ENCODE data around the gene MCF2.
"Not testable (repeated sequence)": the region's sequence is repeated elsewhere in the genome, so short reads cannot be mapped to it uniquely, and the experiment has no call there.

The MCF2 gene, protein sequence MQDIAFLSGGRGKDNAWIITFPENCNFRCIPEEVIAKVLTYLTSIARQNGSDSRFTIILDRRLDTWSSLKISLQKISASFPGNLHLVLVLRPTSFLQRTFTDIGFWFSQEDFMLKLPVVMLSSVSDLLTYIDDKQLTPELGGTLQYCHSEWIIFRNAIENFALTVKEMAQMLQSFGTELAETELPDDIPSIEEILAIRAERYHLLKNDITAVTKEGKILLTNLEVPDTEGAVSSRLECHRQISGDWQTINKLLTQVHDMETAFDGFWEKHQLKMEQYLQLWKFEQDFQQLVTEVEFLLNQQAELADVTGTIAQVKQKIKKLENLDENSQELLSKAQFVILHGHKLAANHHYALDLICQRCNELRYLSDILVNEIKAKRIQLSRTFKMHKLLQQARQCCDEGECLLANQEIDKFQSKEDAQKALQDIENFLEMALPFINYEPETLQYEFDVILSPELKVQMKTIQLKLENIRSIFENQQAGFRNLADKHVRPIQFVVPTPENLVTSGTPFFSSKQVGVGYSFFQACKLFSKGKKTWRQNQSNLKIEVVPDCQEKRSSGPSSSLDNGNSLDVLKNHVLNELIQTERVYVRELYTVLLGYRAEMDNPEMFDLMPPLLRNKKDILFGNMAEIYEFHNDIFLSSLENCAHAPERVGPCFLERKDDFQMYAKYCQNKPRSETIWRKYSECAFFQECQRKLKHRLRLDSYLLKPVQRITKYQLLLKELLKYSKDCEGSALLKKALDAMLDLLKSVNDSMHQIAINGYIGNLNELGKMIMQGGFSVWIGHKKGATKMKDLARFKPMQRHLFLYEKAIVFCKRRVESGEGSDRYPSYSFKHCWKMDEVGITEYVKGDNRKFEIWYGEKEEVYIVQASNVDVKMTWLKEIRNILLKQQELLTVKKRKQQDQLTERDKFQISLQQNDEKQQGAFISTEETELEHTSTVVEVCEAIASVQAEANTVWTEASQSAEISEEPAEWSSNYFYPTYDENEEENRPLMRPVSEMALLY

GRCh38 chrX:139708067-139708466 lies at the start of gene MCF2:
Gene MCF2 (minus strand): TSS chrX:139708167. CDS start chrX:139651744, 56,423 bp downstream.
- no peak for DNase-seq

DNA sequence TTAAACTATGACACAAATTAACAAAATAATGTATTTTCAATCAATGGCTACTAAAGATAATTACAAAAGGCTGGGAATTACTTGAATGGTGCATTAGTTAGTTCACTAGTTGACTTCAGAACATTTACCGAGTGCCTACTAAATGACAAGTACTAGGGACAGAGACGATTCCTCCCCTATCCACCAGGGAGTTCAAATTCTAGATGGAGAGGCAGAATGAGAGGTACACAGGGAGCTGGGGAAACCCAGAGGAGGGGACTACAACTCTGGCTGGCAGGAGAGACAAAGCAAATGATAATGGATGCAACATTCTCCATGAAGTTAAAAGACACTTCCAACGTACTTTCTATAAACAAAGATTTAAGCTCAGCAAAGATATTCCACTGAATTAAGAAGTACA lies 43.1 kb upstream of the MCF2 start:
- no peak for DNase-seq

DNA sequence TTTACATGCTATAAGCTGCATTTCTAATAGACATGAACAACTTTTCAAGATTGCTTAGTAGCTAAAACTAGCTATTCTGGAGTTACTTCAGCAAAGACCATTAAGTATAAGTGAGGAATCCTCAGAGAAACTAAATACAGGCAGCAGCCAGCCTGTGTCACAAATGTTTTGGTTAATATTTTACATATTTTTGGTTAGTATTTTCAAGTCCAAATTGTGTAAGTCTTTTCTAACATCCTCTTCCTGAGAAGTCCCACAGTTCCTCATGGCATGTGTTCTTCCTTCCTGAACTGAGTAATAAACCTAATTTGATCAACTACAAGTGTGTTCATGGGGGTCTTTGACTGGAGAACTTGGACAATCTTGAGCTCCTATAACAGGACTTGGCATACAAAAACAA lies 42.4 kb upstream of the MCF2 start:
- DNase-seq = no peak

DNA sequence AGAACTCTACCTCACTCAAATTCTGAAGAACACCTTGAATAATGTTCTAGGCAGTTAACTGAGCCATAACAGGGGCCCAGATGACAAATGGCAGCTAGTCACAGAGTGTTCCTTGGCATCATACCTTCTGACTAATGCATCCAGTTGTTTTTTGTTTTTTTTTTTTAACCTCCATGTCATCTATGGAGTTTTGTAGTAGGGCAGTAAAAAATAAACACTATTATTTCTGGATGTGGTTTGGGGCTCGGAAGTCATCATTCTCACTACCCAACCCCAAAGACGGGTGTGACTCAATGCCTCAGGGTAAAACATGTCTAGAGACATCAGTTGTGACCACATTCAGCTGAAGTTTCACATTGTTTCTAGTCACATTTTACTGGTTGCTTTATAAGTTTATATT lies 31.2 kb upstream of the MCF2 start:
- DNase-seq = no peak

GRCh38 chrX:139738581-139738980 lies 30.6 kb upstream of the MCF2 start:
- DNase-seq = no peak

- no peak for DNase-seq
Observed at GRCh38 chrX:139736151-139736550, 28.2 kb upstream of the MCF2 start.

DNA sequence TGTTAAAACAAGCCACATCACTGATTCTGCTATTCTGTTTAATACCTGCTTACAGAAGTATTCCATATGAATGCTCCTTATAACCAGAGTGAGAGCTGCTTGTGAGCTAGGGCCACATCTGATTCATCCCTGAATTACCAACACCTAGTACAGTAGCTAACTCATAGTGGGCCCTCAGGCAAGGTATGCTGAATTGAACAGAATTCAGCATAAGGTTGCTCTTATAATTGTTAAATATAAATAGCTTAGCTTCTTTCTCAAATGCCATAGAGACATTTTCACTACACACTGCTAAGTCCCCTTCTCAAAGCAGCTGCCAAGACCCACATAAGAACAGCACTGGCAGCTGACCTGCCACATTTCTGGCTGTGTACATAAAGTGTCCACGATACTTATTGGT lies 27.0 kb upstream of the MCF2 start:
- no peak for DNase-seq

DNA sequence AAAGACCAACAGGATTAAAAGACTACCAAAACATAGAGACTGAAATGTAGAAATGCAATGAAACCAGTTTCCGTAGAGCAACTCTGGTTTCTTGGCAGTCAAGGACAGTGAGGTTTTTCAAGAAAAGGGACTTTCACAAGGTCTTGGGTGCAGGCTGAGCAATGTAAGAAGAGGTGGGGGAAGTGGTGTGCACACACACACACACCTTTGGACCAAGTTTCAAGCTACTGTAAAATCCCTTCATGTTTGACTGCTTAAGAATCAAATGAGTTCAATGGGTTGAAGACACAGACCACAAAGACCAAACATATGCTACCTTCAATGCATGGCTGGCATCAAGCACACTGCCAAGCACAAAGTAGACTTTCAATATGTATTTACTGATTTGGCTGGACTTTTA lies 17.8 kb upstream of the MCF2 start:
- no peak for DNase-seq

- no peak for DNase-seq
Observed at GRCh38 chrX:139724626-139725025, 16.7 kb upstream of the MCF2 start.

GRCh38 chrX:139720979-139721378 lies 13.0 kb upstream of the MCF2 start:
- no peak for DNase-seq

- no peak for DNase-seq
Observed at GRCh38 chrX:139720136-139720535, 12.2 kb upstream of the MCF2 start.

DNA sequence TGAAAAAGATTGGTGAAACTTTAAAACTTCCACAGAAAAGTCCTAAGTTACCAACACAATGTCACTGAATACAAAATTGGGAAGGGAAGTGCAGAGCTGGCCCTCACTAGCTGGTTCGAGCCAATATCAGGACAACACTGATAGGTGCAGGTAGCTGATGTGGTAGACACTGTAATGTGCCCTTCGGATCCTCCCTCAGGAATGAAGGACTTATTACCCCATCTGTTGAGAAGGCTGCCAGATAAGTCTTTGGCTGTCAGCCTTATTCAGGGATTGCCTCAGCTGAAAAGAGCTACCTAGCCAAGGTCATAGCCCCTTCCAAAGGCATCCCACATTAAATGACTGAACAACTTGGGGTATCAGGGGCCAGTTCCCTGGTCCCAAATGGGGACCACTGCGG lies 5.3 kb downstream of the MCF2 start:
- DNase-seq = no peak

GRCh38 chrX:139692908-139693307 lies 15.1 kb downstream of the MCF2 start:
- DNase-seq = no peak

GRCh38 chrX:139692506-139692849 lies 15.5 kb downstream of the MCF2 start:
- no peak for DNase-seq

DNA sequence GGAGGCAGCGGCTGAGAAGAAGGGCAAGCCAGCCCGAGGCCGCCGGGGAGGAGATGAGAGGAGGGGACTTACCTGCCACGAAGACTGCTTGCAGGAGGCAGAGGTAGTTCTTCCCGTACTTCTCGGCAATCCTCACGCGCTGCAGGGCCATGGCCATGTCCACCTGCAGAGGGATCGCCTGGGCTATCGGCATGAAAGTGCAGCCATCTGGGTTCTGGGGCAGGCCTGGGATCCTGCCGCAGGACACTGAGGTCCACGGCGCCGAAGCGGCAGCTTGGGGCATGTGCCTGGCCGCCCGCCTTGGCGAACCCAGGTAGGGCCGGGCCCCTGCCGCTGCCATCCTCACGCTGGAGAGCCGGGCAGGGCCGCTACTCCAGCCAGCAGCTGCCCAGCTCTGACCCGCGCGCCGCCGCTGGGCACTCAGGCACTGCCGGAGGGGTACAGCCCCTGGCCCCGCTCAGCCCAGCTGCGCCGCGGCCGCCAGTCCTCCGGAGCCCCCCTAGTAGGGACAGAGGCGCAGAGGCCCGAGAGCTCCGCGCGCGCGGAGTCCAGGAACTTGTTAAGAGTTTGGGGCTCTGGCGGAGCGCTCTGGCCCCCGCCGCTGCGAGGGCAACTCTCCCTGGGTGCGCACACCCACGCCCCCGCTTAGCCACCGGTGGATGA lies 16.0 kb downstream of the MCF2 start:
- DNase-seq = no peak

DNA sequence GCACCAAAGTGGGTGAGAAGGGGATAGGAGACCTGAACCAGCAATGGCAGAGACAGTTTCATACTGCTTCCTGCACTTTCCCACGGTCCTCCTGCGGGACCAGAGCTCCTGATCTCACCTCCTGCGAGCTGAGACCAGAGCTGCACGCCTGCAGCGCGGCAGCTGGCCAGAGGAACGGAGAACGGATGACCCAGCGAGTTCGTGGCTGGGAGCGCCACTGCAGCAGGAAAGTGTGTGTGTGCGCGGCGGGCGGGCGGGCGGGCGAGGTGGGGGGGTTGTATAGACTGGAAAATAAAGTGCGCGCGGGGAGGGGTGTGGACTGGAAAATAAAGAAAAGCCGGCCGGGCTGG lies 16.5 kb downstream of the MCF2 start:
- no peak for DNase-seq

DNA sequence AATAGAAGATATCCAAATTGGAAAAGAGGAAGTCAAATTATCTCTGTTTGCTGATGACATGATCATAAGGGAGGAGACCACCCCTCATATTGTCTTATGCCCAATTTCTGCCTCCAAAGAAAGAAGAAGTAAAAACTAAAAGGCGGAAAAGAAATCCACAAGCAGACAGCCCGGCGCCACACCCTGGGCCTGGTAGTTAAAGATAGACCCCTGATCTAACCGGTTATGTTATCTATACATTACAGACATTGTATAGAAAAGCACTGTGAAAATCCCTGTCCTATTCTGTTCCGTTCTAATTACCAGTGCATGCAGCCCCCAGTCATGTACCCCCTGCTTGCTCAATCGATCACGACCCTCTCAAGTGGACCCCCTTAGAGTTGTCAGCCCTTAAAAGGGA lies 22.8 kb downstream of the MCF2 start:
- DNase-seq = not testable (repeated sequence)

DNA sequence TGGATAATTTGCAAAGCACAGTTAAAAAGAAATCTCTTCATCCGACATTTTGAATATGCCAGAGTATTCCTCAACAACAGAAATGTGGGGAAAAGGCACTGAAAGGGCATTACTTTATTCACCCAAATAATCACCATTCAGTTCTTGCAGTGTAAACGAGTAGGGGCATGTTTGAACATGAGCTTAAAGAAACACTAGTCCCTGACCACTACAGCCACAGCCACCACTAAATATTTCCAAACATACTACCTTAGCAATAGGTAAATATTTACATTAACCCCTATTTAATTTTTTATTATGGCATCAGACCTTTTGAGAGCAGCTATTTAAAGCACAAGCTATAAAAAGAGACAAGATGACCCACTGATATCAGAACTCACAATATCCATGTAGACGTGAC lies 27.6 kb downstream of the MCF2 start:
- DNase-seq = no peak

GRCh38 chrX:139647597-139647996 lies 60.4 kb downstream of the MCF2 start:
- DNase-seq = no peak

DNA sequence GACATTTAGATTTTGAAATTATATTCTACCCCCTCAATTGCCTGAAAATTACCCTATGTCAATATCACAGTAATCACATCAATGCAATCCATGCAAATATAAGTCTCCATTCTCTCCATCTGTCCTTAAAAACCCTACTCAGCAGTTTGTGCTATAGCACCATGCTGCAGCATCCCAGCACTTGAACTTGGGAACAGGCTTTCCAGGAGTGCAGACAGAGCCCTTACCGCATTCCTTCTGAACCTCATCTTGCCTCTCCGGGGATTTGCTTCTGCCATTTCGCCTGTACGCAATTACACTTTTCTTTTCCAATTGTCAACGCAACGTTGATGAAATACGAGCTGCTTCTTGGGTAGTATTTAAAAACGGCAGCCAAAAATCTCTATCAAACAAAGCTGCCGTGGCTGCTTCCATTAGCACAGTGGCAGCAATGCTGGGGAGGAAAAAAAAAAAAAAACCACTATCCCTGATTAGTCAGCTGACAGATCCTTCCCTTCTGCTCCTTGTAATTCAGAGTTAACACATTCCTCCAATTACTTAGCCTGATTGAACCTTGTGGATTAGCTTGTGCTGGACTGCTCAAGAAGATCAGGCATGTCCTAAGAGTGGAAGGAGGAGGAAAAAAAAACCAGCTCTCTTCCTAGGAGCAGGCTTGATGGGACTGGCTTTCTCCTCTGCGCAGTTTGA lies 65.6 kb downstream of the MCF2 start:
- no peak for DNase-seq

GRCh38 chrX:139640259-139640658 lies 67.7 kb downstream of the MCF2 start:
- DNase-seq = no peak

DNA sequence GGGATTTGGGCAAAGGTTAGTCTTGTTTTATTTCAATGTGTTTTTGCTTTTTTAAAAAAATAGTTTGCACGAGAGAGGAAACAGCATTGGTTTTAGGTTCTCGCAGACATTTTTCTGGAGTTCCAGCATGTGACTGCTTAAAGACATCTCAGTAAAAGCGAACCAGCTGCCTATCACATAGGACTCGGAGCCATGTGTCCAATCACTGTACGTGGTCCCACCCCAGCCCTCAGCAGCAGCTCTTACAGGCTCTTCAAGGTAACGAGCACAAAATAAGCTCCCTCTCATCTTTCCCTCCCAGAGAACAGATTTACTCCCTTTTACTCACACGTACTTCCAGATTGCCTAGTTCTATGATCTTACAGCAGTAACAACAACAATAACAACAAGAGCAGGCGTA lies 68.7 kb downstream of the MCF2 start:
- no peak for DNase-seq

DNA sequence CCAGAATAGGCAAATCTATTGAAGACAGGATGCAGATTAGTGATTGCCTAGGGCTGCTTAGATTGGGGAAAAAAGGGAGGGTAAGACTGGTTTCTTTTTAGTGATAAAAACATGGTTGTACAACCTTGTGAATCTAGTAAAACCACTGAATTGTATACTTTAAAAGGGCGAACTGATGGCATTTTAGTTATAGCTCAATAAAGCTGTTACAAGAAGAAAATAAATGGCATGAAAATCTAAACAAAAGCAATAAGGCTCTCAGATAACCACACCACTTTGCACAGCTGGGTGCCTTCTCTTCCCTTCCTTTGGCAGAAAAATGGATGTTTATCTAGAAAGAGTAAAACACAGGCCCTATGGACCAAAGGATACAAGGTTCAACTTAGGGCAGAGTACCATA lies 107.9 kb downstream of the MCF2 start:
- DNase-seq = no peak
